Stomach (tissue), 9 donors: ENCODE results near the gene DLGAP1. TPM values are rescaled to one million over a fixed set of nuclear protein-coding genes. Genes with fewer than 3 reads are reported as not detected.

Source experiments
- DNase-seq, 2 donors: peaks; one replicate each; pipeline versions ENCODE4 v3.0.0 to v3.0.0-alpha.2; 2013 to 2019
- H3K27ac ChIP-seq, 5 donors: fragments of 200-600 bp in 4 of 5; sonication (generic) in 4 of 5; one replicate each; pipeline ENCODE4 v1.5.1; 2013 to 2019; ENCODE audit warnings: mild to moderate bottlenecking in 1 of 5, moderate library complexity in 1 of 5
- H3K27me3 ChIP-seq, 3 donors: fragments of 200-600 bp; sonication (generic); one replicate each; pipeline ENCODE4 v1.5.1; 2017 to 2019; ENCODE audit warnings: mixed run types in 1 of 3
- H3K36me3 ChIP-seq, 4 donors: fragments of 200-600 bp; sonication (generic); 1 replicate in 3 of 4; 2 replicates in 1 of 4; pipeline ENCODE4 v1.5.1; 2016 to 2019
- H3K4me1 ChIP-seq, 4 donors: fragments of 200-600 bp; sonication (generic); one replicate each; pipeline ENCODE4 v1.5.1; 2016 to 2019
- H3K4me3 ChIP-seq, 4 donors: fragments of 200-600 bp; sonication (generic) in 3 of 4; one replicate each; pipeline ENCODE4 v1.5.1; 2016 to 2019; ENCODE audit warnings: mild to moderate bottlenecking in 1 of 4
- H3K9me3 ChIP-seq, 4 donors: fragments of 200-600 bp; sonication (generic); one replicate each; pipeline ENCODE4 v1.5.1; 2016 to 2019
- EP300 ChIP-seq: sonication (generic); formaldehyde crosslinking; IDR thresholded peaks from one replicate; pipeline ENCODE4 v1.6.1; 2017; ENCODE audit warnings: antibody characterized with exemption
- POLR2A ChIP-seq, 4 donors: fragments of 450-650 bp; IDR thresholded peaks; one replicate each; pipeline ENCODE4 v1.6.1; 2016; ENCODE audit warnings: antibody characterized with exemption in 4 of 4, control low read depth in 2 of 4, mild to moderate bottlenecking in 1 of 4, moderate library complexity in 1 of 4
- POLR2AphosphoS5 ChIP-seq, 3 donors: sonication (generic); formaldehyde crosslinking; IDR thresholded peaks; one replicate each; pipeline ENCODE4 v1.6.1; 2016; ENCODE audit warnings: antibody characterized with exemption in 3 of 3
- WGBS, 5 donors: extraction: QIAGEN DNeasy Blood & Tissue Kit in 3 of 5; methylation state at CpG; one replicate each; pipeline versions ENCODE4 v1.1.5 to v1.1.7; 2013 to 2018; 5-methylcytosine and 5-hydroxymethylcytosine counted together
- intact Hi-C: fragments of 100-400 bp; cut with DNase I; formaldehyde crosslinking; loops from one replicate; pipeline ENCODE4 v1.15.1; 2023; ENCODE audit warnings: low total_unique reads
- polyA plus RNA-seq, 3 donors: library from polyadenylated mRNA; stranded (reverse); fragments of 200-250 nt; gene quantifications; one replicate each; pipeline ENCODE4 v1.2.3, GENCODE V29; 2013
- total RNA-seq, 5 donors: library from RNA; depleted of rRNA; stranded (reverse); fragments of >200 nt; gene quantifications; one replicate each; pipeline versions ENCODE4 v1.1.0 to v1.2.3, GENCODE V29; 2014 to 2016
- TF ChIP-seq, protein P1 (sequence below), 7 experiments: fragments of 450-650 bp in 4 of 7; fragments of 200-600 bp in 3 of 7; sonication (generic) in 3 of 7; IDR thresholded peaks; one replicate each; pipeline ENCODE4 v1.5.1; 2016 to 2019; ENCODE audit warnings: antibody characterized with exemption in 7 of 7, control low read depth in 2 of 7, mild to moderate bottlenecking in 1 of 7
- donor health status: healthy with polysubstance abuse.
- donor health status: Bipolar disorder and iron deficiency.
- donor health status: healthy.

DLGAP1 gene
- total and polyA plus RNA-seq, 8 donors, result 0.06 to 7.0 (median 1.3) TPM; not detected in 1

DNA sequence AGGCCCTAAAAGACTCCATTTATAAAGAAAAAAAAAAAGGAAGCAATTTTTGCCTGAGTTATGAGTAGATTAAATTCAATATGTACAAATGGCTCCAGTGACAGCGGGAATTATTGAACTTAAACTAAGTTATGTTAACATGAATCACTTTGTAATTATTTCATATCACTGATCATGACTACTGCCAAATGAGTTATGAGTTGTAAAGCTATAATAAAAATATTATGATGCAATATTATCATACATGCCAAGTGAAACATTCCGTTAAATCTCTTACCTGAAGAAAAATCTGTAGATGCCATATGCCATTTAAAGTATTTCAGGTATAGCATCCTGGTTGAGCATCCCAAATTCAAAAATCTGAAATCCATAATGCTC, 217.5 kb downstream of the DLGAP1 start:
- no peak overlapping the region for H3K27ac ChIP-seq
- H3K36me3 ChIP-seq, result no peaks in the 10 kb centered on the region
- TF ChIP-seq, protein P1, sequence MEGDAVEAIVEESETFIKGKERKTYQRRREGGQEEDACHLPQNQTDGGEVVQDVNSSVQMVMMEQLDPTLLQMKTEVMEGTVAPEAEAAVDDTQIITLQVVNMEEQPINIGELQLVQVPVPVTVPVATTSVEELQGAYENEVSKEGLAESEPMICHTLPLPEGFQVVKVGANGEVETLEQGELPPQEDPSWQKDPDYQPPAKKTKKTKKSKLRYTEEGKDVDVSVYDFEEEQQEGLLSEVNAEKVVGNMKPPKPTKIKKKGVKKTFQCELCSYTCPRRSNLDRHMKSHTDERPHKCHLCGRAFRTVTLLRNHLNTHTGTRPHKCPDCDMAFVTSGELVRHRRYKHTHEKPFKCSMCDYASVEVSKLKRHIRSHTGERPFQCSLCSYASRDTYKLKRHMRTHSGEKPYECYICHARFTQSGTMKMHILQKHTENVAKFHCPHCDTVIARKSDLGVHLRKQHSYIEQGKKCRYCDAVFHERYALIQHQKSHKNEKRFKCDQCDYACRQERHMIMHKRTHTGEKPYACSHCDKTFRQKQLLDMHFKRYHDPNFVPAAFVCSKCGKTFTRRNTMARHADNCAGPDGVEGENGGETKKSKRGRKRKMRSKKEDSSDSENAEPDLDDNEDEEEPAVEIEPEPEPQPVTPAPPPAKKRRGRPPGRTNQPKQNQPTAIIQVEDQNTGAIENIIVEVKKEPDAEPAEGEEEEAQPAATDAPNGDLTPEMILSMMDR (IDR thresholded peaks at IDR 0.05), result no peak
- TF ChIP-seq EP300, result no peak
- TF ChIP-seq POLR2AphosphoS5 (IDR thresholded peaks at IDR 0.05), result no peak
- TF ChIP-seq POLR2A (IDR thresholded peaks at IDR 0.05), result no peak
- intact Hi-C loops, result no loop called here
- H3K4me1 ChIP-seq, result no peaks in the 10 kb centered on the region
- H3K4me3 ChIP-seq, result no peak overlapping the region
- H3K27me3 ChIP-seq, result no peaks in the 10 kb centered on the region
- WGBS, 5 donors, result 76 to 86% (median 82%) methylated on average over 2 of the region's 2 CpGs
- DNase-seq, result no peak
- H3K9me3 ChIP-seq, result no peaks in the 10 kb centered on the region

DNA sequence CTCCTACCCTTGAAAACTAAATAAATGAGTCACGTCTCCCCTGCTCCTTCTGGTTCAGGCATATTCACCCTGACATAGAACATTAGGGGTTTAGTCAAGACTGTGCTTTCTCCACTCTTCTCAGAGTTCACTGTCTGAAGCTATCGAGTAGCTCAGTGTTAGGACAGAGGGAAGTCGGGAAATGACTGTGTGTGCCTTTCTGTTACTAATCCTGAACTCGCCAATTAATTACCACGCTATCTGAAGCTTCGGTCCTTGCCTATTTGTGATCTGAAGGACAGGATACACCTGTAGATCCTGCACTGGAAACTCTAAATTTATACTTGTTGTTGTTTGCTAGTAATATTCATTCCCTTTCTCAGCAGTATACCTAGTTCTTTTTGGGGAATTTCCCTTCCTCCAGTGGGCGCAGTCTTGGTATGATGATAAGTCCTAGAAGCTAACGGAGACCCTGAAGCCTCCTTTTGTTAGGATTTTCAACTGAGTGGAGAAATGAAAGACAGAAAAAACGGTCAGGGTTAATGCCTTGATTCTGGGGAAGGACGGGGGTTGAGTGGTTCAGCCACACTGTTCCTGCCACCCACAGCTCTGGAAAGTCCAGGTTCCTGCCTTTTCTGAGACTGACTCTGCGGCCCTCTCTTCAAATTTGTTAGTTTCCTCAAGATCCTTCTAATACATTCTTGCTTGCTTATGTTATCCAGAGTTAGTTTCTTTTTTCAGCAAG, 218.0 kb downstream of the DLGAP1 start:
- Histone ChIP-seq H3K27me3 (no peaks in the 10 kb centered on the region), H3K36me3 (no peaks in the 10 kb centered on the region), H3K9me3 (no peaks in the 10 kb centered on the region), H3K4me1 (no peaks in the 10 kb centered on the region), H3K27ac (no peak overlapping the region), H3K4me3 (no peak overlapping the region)
- intact Hi-C loops, result no loop called here
- TF ChIP-seq, protein P1 (IDR thresholded peaks at IDR 0.05), result no peak
- TF ChIP-seq POLR2AphosphoS5 (IDR thresholded peaks at IDR 0.05) (no peak), EP300 (no peak), POLR2A (IDR thresholded peaks at IDR 0.05) (no peak)
- 50 to 66% (median 60%) methylated on average over 11 of the region's 11 CpGs for WGBS, 5 donors
- no peak for DNase-seq

DNA sequence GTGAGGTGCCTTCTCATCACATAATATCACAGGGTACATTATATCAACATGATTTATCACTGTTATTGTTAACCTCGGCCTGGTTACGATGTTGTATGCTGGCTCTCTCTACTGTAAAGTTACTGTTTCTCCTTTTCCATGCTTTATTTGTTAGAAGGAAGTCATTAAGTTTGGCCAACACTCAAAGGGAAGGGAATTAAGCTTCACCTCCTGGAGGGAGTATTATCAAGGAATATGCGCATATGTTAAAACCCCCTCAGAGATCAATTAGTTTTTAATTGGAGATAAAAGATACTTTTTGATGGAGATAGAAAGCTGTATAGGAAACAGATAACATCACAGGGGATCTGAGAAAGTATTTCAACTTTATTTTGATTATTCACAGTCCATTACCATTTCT, 221.6 kb downstream of the DLGAP1 start:
- intact Hi-C loops, result no loop called here
- Histone ChIP-seq H3K36me3 (no peaks in the 10 kb centered on the region), H3K9me3 (peaks cover 0 to 6% (median 4%) of the 10 kb centered on the region in 4 donors), H3K27me3 (no peaks in the 10 kb centered on the region), H3K27ac (no peak overlapping the region), H3K4me3 (no peak overlapping the region), H3K4me1 (no peaks in the 10 kb centered on the region)
- 26 to 55% (median 37%) methylated on average over 3 of the region's 3 CpGs for WGBS, 5 donors
- TF ChIP-seq POLR2A (IDR thresholded peaks at IDR 0.05) (no peak), EP300 (no peak), POLR2AphosphoS5 (IDR thresholded peaks at IDR 0.05) (no peak)
- TF ChIP-seq, protein P1 (IDR thresholded peaks at IDR 0.05), result no peak
- DNase-seq, result no peak

GRCh38 chr18:4232656-4233055, 222.5 kb downstream of the DLGAP1 start:
- no peak for DNase-seq
- Histone ChIP-seq H3K4me3 (no peak overlapping the region), H3K36me3 (no peaks in the 10 kb centered on the region), H3K27ac (no peak overlapping the region), H3K27me3 (no peaks in the 10 kb centered on the region), H3K9me3 (peaks cover 0 to 8% (median 4%) of the 10 kb centered on the region in 4 donors), H3K4me1 (no peaks in the 10 kb centered on the region)
- WGBS, 5 donors, result 23 to 41% (median 39%) methylated on average over 2 of the region's 2 CpGs
- TF ChIP-seq POLR2A (IDR thresholded peaks at IDR 0.05) (no peak), EP300 (no peak), POLR2AphosphoS5 (IDR thresholded peaks at IDR 0.05) (no peak)
- TF ChIP-seq, protein P1 (IDR thresholded peaks at IDR 0.05), result no peak
- intact Hi-C loops, result no loop called here
